ENCODE data around the gene GOLGA6C. TPM values are rescaled to one million over a fixed set of nuclear protein-coding genes. Genes with fewer than 3 reads are reported as not detected.

GOLGA6C gene
- total and polyA plus RNA-seq, 2 donors (not counting 3 experiments of a cell fraction or from before 2014, with no cell fraction given), result not detected

GRCh38 chr15:75237316-75237982, 20.7 kb upstream of the GOLGA6C start:
- ChIA-PET POLR2A (no interaction called here), CTCF (no interaction called here)
- intact Hi-C loops (cut with micrococcal nuclease) (no loop called here), dilution Hi-C loops (cut with MboI; ENCODE audit: extremely low pct_ligation_motif_present, low sequenced_read_pairs) (no loop called here)
- Histone ChIP-seq H3K79me2 (ENCODE audit: control insufficient read depth, insufficient read depth, low read length) (no peaks in the 10 kb centered on the region), H3K36me3 (ENCODE audit: control insufficient read depth in 2 of 2, extremely low read depth in 1 of 2, insufficient read depth in 2 of 2, low read length in 2 of 2) (no peaks in the 10 kb centered on the region), H4K20me1 (replicated peaks; ENCODE audit: control insufficient read depth, extremely low read depth, insufficient read depth, low read length) (no peaks in the 10 kb centered on the region), H3K27ac (ENCODE audit: insufficient read depth, low read depth, low read length) (no peak overlapping the region), H3K4me2 (ENCODE audit: insufficient read depth, low read length) (no peak overlapping the region), H3K9ac (replicated peaks; ENCODE audit: extremely low read depth, insufficient read depth, low read length) (no peak overlapping the region), H3K27me3 (ENCODE audit: control insufficient read depth in 2 of 2, insufficient read depth in 2 of 2, low read length in 2 of 2) (peaks cover 5 to 11% of the 10 kb centered on the region in 2 experiments), H2AFZ (ENCODE audit: low read depth, low read length) (no peak overlapping the region), H3K9me3 (replicated peaks; ENCODE audit: control insufficient read depth, insufficient read depth, low read length) (no peaks in the 10 kb centered on the region), H3K4me3 (replicated peaks in 1 of 3; ENCODE audit: insufficient read depth in 1 of 3, low read depth in 1 of 3, low read length in 3 of 3) (no peak overlapping the region), H3K9me1 (replicated peaks; ENCODE audit: control insufficient read depth, extremely low read depth, insufficient read depth, low read length) (no peaks in the 10 kb centered on the region), H3K4me1 (ENCODE audit: control insufficient read depth, extremely low read depth, insufficient read depth, low read length) (no peaks in the 10 kb centered on the region)
- FAIRE-seq (no peak), DNase-seq (ENCODE audit: low read depth, low spot score) (no peak)
- no TSS peak for BruUV-seq (replicated peaks)
- no peak for TF ChIP-seq FOS (IDR thresholded peaks at IDR 0.05; ENCODE audit: borderline replicate concordance, insufficient read depth, low read length)
- no peak for TF ChIP-seq MYC (IDR thresholded peaks at IDR 0.05; ENCODE audit: low read depth, low read length)

GRCh38 chr15:75238150-75238549, 20.0 kb upstream of the GOLGA6C start:
- Histone ChIP-seq H2AFZ (ENCODE audit: low read depth, low read length) (no peak overlapping the region), H3K27me3 (ENCODE audit: control insufficient read depth in 2 of 2, insufficient read depth in 2 of 2, low read length in 2 of 2) (peaks cover 5 to 11% of the 10 kb centered on the region in 2 experiments), H3K4me1 (ENCODE audit: control insufficient read depth, extremely low read depth, insufficient read depth, low read length) (no peaks in the 10 kb centered on the region), H3K4me2 (ENCODE audit: insufficient read depth, low read length) (no peak overlapping the region), H4K20me1 (replicated peaks; ENCODE audit: control insufficient read depth, extremely low read depth, insufficient read depth, low read length) (no peaks in the 10 kb centered on the region), H3K9me3 (replicated peaks; ENCODE audit: control insufficient read depth, insufficient read depth, low read length) (no peaks in the 10 kb centered on the region), H3K79me2 (ENCODE audit: control insufficient read depth, insufficient read depth, low read length) (no peaks in the 10 kb centered on the region), H3K27ac (ENCODE audit: insufficient read depth, low read depth, low read length) (no peak overlapping the region), H3K4me3 (replicated peaks in 1 of 3; ENCODE audit: insufficient read depth in 1 of 3, low read depth in 1 of 3, low read length in 3 of 3) (no peak overlapping the region), H3K9me1 (replicated peaks; ENCODE audit: control insufficient read depth, extremely low read depth, insufficient read depth, low read length) (no peaks in the 10 kb centered on the region), H3K36me3 (ENCODE audit: control insufficient read depth in 2 of 2, extremely low read depth in 1 of 2, insufficient read depth in 2 of 2, low read length in 2 of 2) (no peaks in the 10 kb centered on the region), H3K9ac (replicated peaks; ENCODE audit: extremely low read depth, insufficient read depth, low read length) (no peak overlapping the region)
- no TSS peak for BruUV-seq (replicated peaks)
- DNase-seq (ENCODE audit: low read depth, low spot score), result no peak
- POLR2A ChIA-PET, result no interaction called here
- CTCF ChIA-PET, result no interaction called here
- intact Hi-C loops (cut with micrococcal nuclease), result no loop called here
- dilution Hi-C loops (cut with MboI; ENCODE audit: extremely low pct_ligation_motif_present, low sequenced_read_pairs), result no loop called here
- TF ChIP-seq POLR2A (IDR thresholded peaks at IDR 0.05; ENCODE audit: low read depth, low read length), result no peak
- no peak for TF ChIP-seq CTCF (IDR thresholded peaks at IDR 0.05; ENCODE audit: extremely low read depth in 1 of 2, insufficient read depth in 1 of 2, low read depth in 1 of 2, low read length in 2 of 2)
- TF ChIP-seq MYC (IDR thresholded peaks at IDR 0.05; ENCODE audit: low read depth, low read length), result no peak
- TF ChIP-seq JUN (IDR thresholded peaks at IDR 0.05; ENCODE audit: borderline replicate concordance, insufficient read depth, insufficient read length, low read depth), result no peak
- TF ChIP-seq MAX (IDR thresholded peaks at IDR 0.05; ENCODE audit: insufficient read depth, insufficient read length), result no peak
- TF ChIP-seq EZH2 (IDR thresholded peaks at IDR 0.05; ENCODE audit: borderline replicate concordance, low read depth, low read length, severe bottlenecking), result no peak
- no peak for TF ChIP-seq POLR2AphosphoS5 (IDR thresholded peaks at IDR 0.05; ENCODE audit: insufficient read depth, low read depth, low read length)
- no peak for TF ChIP-seq FOS (IDR thresholded peaks at IDR 0.05; ENCODE audit: borderline replicate concordance, insufficient read depth, low read length)
- TF ChIP-seq GATA2 (IDR thresholded peaks at IDR 0.05; ENCODE audit: insufficient read depth, insufficient read length, low read depth, low read length), result no peak
- no peak for FAIRE-seq
